NCI-H345 (cell line): ENCODE measurements around the gene SLBP.
"Not testable (repeated sequence)": the region's sequence is repeated elsewhere in the genome, so short reads cannot be mapped to it uniquely, and the experiment has no call there.

Experiments
- DNase-seq: peaks from one replicate; lab custom pipeline; 2025; lab: John Stamatoyannopoulos, UW

Gene SLBP

GRCh38 chr4:1675136-1675801, 36.9 kb downstream of the SLBP start:
- no peak for DNase-seq

- DNase-seq, result no peak
Observed at GRCh38 chr4:1674682-1675081, 37.4 kb downstream of the SLBP start.

GRCh38 chr4:1673671-1674070, 38.4 kb downstream of the SLBP start:
- DNase-seq, result no peak

DNA sequence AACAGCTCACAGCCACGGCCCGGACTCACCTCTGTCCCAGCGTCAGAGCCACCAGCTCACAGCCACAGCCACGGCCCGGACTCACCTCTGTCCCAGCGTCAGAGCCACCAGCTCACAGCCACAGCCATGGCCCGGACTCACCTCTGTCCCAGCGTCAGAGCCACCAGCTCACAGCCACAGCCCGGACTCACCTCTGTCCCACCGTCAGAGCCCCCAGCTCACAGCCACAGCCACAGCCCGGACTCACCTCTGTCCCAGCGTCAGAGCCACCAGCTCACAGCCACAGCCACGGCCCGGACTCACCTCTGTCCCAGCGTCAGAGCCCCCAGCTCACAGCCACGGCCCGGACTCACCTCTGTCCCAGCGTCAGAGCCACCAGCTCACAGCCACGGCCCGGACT, 41.1 kb downstream of the SLBP start:
- DNase-seq, result not testable (repeated sequence)

GRCh38 chr4:1670279-1670678, 41.8 kb downstream of the SLBP start:
- no peak for DNase-seq

DNA sequence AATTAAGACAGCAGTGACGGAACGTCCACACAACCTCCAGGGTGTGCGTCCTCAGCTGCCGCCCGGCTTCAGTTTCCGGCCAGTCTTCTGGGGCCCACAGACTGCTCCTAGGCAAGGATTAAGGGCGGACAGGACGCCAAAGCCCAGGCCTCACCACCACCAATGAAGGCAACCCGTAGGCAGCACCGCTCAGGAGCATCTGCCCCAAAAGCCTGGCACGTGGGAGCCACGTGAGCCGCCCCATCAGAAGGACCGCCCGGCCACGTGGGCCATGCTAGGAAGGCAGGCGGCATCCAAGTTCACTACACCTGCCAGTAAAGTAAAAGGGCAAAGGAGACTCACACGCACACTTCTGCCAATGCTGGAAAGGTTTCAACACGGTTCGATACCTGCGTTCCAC, 42.3 kb downstream of the SLBP start:
- DNase-seq, result no peak

GRCh38 chr4:1669270-1669669, 42.8 kb downstream of the SLBP start:
- no peak for DNase-seq

- DNase-seq, result no peak
Observed at GRCh38 chr4:1668488-1668840, 43.7 kb downstream of the SLBP start.

DNA sequence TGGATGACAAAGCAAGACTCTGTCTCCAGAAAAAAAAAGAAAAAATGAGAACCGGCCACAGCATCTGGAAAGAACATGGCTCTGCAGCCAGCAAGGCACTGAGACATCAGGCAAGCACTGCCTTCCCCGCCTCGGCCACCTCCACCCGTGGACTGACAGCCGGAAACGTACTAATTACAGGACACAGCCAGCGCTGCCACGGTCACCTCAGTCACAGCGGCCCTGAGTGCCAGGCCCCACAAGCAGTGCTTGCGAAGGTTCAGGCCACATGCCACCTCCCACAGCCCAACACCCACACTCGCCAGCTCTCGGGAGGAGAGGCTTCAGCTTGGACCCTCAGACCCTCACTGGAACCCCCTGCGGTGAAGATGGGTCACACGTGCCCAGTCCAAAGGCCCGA, 44.8 kb downstream of the SLBP start:
- no peak for DNase-seq

DNA sequence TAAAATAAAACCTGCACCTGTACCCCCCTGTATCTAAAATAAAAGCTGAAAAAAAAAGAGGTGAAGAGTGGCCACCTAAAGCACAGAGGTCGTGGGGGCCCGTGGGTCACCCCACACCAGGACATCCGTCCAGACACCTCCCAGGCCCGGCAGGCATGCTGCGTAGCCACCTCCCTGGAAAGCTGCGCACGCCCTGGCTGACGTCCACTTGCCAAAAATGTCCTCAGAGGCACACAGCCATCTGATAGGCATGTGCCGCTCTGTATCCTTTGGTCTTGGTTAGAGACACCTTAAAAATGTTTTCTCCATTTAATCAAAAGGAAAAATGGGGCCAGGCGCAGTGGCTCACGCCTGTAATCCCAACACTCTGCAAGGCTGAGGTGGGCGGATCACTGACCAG, 45.7 kb downstream of the SLBP start:
- no peak for DNase-seq

DNA sequence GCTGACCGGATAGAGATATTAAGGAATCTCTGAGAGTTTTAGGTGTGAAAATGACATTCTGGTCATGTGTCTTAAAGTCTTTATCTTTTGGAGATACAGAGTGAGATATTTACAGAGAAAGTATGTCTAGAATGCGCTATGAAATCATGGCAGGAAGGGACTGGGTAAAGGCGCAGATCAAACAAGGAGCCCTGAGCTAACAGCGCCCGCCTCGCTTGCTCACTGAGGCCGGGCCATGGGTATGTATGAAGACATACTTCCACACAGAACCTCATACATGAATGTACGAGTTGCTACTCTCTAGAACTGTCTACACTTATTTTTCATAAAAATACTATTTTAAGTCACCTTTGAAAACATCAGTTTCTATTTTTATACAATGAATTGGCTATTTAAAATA, 48.0 kb downstream of the SLBP start:
- DNase-seq, result no peak

GRCh38 chr4:1663549-1663948, 48.6 kb downstream of the SLBP start:
- DNase-seq, result no peak

- no peak for DNase-seq
Observed at GRCh38 chr4:1661695-1662094, 50.4 kb downstream of the SLBP start.

GRCh38 chr4:1660948-1661677, 51.0 kb downstream of the SLBP start:
- DNase-seq, result no peak

DNA sequence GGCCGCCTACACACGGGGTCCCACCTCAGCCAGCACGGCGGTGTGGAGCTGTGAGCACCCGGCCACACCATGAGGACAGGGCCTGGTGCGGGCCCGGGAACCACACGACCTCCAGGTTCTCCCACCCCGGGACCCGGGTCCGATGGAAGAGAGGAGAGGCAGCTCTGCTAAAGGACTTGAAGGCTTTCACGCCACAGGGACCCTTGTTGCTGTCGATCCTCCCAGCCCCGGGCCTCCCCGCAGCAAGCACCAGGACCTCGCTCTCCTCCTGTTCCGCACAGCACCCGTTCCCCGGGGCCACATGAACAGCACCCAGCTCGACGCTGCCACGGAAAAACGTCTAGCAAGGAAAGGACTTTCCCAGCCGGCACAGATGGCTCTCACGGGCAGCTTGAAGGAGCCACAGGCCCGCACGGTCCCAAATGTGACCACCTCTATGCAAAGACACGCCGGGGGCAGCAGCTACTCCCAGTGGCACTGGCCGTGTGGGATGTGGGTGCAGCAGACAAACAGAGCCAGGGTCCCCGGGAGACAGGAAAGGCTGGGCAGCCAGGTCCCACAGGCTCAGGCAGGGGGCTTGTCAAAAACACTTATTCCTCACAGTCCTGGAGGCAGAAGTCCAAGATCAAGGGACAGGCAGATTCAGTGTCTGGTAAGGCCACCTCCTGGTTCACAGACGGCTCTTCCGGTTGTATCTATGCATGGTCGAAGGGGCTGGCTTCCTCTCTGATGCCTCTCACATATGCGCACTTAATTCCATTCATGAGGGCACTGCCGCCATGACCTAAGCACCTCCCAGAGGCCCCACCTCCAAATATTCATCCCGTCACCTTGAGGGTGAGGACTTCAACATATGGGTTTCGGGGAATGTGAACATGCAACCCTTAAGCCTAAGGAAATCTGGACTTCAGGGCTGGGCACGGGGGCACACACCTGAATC, 52.7 kb downstream of the SLBP start:
- no peak for DNase-seq

GRCh38 chr4:1658581-1658980, 53.5 kb downstream of the SLBP start:
- DNase-seq, result no peak

DNA sequence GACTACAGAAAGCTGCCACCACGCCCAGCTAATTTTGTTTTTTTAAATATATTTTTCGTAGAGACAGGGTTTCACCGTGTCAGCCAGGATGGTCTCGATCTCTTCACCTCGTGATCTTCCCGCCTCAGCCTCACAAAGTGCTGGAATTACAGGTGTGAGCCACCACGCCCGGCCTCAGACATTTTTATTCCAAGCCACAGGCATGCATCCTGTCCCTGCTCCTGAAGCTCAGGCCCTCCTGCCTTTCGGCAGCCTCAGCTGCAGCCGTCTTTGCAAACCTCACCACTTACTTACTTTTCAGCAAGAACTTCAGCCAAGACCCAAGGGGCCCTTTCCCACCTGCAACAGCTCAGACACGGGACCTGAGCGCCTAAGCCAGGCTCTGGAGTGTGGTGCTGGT, 54.0 kb downstream of the SLBP start:
- DNase-seq, result no peak

GRCh38 chr4:1656986-1657385, 55.1 kb downstream of the SLBP start:
- DNase-seq, result no peak

DNA sequence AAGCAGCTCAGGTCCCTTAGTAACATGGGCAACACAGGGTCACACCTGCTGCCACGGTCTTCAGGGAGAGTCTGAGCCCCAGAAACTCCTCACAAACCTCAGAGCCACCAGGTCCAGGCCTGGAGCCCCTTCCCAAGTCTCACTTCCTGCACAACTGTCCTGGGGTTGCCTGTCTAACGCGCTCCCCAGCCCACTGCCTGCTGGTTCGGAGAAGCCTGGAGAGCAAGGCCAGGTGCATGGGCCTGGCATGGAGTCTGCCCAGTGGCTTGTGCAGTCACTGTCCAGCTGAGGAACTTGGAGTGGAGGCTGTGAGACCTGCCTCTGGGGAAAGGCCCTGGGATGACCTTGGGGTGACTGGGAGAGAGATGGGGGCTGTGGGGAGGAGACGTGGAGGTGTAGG, 56.0 kb downstream of the SLBP start:
- no peak for DNase-seq

DNA sequence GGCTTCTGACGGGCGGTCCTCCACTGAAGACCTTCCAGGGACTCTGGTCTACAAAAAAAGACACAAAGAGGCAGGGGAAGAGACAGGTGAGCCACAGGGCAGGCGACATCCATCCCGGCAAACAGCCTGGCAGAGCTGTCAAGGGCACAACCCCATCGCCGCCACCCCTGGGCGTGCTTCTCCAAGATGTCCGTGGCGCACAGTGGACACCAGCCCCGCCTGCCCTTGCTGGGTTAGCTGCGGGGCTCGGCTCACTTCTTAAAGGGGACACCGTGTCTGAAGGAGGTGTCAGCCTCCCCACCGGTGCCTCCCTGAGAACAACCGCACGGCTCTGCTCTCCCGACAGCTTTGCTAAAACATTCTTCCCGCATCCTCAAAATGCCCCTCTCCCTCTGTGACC, 56.4 kb downstream of the SLBP start:
- no peak for DNase-seq

DNA sequence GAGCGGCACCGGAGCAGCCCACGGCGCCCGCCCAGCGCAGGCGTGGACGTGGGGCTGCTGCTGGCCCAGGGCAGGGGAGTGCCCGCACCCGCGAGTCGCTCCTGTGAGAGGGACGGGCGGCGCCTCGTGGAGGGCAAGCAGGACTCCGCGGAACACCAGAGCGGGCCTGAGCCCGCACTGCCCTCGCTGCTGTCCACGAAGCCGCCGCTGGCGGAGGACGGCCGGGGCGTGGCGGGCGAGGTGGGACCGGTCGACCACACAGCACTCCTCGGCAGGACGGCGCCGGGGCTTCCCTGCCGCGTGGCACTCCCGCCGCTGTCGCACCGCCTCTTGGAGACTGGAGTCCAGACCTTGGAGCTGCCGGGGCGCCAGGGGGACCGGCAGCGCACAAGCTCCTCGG, 57.0 kb downstream of the SLBP start:
- no peak for DNase-seq

GRCh38 chr4:1654216-1654955, 57.7 kb downstream of the SLBP start:
- DNase-seq, result no peak
